ENCODE measurements around the gene ZNF599. TPM values are rescaled to one million over a fixed set of nuclear protein-coding genes. Genes with fewer than 3 reads are reported as not detected.

Gene ZNF599
- total RNA-seq, 1 donor from 2014 or later: 8.6 TPM

DNA sequence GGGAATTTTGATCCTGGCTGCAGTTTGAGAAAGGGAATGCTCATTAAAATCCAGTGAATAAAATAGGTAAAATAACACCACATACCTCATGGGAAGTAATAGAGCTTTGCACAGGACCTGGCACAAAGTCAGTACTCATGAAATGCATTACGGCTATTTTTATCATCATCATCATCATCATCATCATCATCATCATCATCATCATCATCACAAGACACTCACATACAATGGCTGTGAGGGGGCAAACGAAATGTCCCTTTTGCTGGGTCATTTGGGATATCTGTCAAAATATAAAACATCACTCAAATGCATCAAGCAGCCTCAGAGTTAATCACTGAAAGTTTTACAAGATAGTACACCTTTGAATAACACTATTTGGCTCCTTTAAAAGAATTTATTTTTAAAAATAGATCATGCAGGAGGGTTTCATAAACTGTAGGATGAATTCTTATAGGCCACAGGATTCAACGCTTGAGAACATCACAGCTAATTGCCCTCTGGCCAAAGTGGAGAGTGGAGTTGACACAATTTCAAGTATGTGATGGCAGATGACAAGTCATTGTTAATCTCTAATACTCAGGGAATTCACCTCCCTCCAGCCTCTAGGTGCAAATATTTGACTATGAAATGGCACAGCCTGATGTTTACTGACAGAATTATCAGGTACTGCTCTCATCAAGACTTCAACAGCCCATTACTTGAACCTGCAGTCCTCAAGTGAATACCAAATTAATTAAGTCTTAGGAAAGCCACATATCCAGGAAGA is 14.2 kb upstream of the ZNF599 start:
- Mint-ChIP-seq H3K36me3 (ENCODE audit: insufficient read depth) (no peaks in the 10 kb centered on the region), H3K27me3 (peaks cover 23% of the 10 kb centered on the region), H3K27ac (no peak overlapping the region), H3K4me3 (ENCODE audit: low read depth) (no peak overlapping the region), H3K9me3 (ENCODE audit: low read depth) (peaks cover 6% of the 10 kb centered on the region), H3K4me1 (ENCODE audit: low read depth) (no peaks in the 10 kb centered on the region)
- TF ChIP-seq CTCF (IDR thresholded peaks at IDR 0.05; ENCODE audit: unreplicated experiment): no peak
- no peak for DNase-seq (ENCODE audit: low spot score, unreplicated experiment)

DNA sequence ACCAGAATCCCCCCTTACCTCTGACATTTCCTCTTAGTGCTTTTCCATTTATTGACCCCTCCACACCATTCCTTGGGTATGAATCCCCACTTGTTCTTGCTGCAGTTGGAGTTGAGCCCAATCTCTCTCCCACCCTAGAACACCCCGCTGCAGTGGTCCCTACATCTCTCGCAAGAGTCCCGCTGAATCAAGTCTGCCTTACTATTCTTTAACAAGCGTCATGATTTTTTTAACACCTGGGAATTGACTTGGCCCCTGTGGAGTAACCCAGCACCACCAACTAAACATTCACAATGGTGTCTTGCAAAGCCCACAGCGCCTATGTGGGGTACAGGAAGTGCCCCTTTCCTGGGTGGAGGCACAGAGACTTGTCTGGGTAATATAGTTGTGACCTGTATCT is 13.2 kb upstream of the ZNF599 start:
- H3K36me3 Mint-ChIP-seq (ENCODE audit: insufficient read depth): no peaks in the 10 kb centered on the region
- H3K9me3 Mint-ChIP-seq (ENCODE audit: low read depth): peaks cover 6% of the 10 kb centered on the region
- no peak for DNase-seq (ENCODE audit: low spot score, unreplicated experiment)
- H3K27ac Mint-ChIP-seq: no peak overlapping the region
- H3K27me3 Mint-ChIP-seq: peaks cover 19% of the 10 kb centered on the region
- no peak overlapping the region for H3K4me3 Mint-ChIP-seq (ENCODE audit: low read depth)
- no peaks in the 10 kb centered on the region for H3K4me1 Mint-ChIP-seq (ENCODE audit: low read depth)
- no peak for TF ChIP-seq CTCF (IDR thresholded peaks at IDR 0.05; ENCODE audit: unreplicated experiment)

DNA sequence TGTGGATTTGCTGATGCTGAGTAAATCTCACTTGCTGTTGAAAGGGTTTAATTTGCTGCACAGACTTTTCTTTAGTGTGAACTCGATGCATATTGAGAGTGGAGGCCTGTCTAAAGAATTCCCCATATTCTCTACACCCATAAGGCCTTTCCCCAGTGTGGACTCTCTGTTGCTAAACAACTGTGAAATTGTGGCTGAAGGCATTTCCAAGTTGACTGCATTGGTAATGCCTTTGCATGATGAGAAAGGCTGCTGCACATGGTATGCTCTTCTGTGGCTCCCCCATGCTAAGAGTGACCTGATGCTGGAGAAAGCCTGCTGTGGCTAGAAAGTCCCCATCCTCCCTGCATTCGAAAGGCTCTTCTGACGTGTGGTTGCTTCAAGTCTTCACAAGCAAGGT is 6.6 kb upstream of the ZNF599 start:
- no peak for TF ChIP-seq CTCF (IDR thresholded peaks at IDR 0.05; ENCODE audit: unreplicated experiment)
- Mint-ChIP-seq H3K4me1 (ENCODE audit: low read depth) (no peaks in the 10 kb centered on the region), H3K27ac (no peak overlapping the region), H3K36me3 (ENCODE audit: insufficient read depth) (no peaks in the 10 kb centered on the region), H3K4me3 (ENCODE audit: low read depth) (no peak overlapping the region), H3K27me3 (peaks cover 12% of the 10 kb centered on the region), H3K9me3 (ENCODE audit: low read depth) (peaks cover 7% of the 10 kb centered on the region)
- no peak for DNase-seq (ENCODE audit: low spot score, unreplicated experiment)

GRCh38 chr19:34778342-34778741 is 5.3 kb upstream of the ZNF599 start:
- Mint-ChIP-seq H3K27me3 (peaks cover 15% of the 10 kb centered on the region), H3K4me3 (ENCODE audit: low read depth) (no peak overlapping the region), H3K9me3 (ENCODE audit: low read depth) (peaks cover 7% of the 10 kb centered on the region), H3K36me3 (ENCODE audit: insufficient read depth) (no peaks in the 10 kb centered on the region), H3K4me1 (ENCODE audit: low read depth) (no peaks in the 10 kb centered on the region), H3K27ac (no peak overlapping the region)
- DNase-seq (ENCODE audit: low spot score, unreplicated experiment): no peak
- no peak for TF ChIP-seq CTCF (IDR thresholded peaks at IDR 0.05; ENCODE audit: unreplicated experiment)

DNA sequence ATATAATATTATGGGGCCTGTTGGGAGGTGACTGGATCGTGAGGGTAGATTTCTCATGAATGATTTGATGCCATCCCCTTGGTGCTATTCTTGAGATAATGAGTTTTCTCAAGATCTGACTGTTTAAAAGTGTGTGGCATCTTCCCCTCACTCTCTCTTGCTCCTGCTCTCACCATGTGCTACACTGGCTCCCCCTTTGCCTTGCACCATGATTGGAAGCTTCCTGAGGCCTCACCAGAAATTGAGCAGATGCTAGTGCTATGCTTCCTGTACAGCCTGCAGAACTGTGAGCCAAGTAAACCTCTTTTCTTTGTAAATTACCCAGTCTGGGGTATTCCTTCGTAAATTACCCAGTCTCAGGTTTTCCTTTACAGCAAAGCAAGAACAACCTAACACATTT is 1.8 kb upstream of the ZNF599 start:
- no peak for TF ChIP-seq CTCF (IDR thresholded peaks at IDR 0.05; ENCODE audit: unreplicated experiment)
- Mint-ChIP-seq H3K9me3 (ENCODE audit: low read depth) (peaks cover 7% of the 10 kb centered on the region), H3K36me3 (ENCODE audit: insufficient read depth) (no peaks in the 10 kb centered on the region), H3K27me3 (peaks cover 15% of the 10 kb centered on the region), H3K4me3 (ENCODE audit: low read depth) (no peak overlapping the region), H3K4me1 (ENCODE audit: low read depth) (peaks cover 9% of the 10 kb centered on the region), H3K27ac (no peak overlapping the region)
- DNase-seq (ENCODE audit: low spot score, unreplicated experiment): no peak

Data from progenitor cell of endocrine pancreas (in vitro differentiated cells).